Mammary epithelial cell (primary cell): ENCODE data around the gene BCAM.

Experiments used
- EZH2 ChIP-seq: IDR thresholded peaks from 2 replicates; pipeline ENCODE4 v1.6.1; 2012; ENCODE audit warnings: low read length, inconsistent platforms, borderline replicate concordance
- TF ChIP-seq, protein P1 (sequence below), 2 donors: IDR thresholded peaks in 1 of 2; conservative IDR thresholded peaks in 1 of 2; 2 replicates each; pipeline ENCODE4 v1.5.1; 2011 to 2012; ENCODE audit warnings: inconsistent platforms in 2 of 2, low read length in 2 of 2, mild to moderate bottlenecking in 2 of 2, control low read depth in 1 of 2, low read depth in 1 of 2; ENCODE audit not compliant: insufficient read depth in 1 of 2; ENCODE audit errors: extremely low read depth in 1 of 2

DNA sequence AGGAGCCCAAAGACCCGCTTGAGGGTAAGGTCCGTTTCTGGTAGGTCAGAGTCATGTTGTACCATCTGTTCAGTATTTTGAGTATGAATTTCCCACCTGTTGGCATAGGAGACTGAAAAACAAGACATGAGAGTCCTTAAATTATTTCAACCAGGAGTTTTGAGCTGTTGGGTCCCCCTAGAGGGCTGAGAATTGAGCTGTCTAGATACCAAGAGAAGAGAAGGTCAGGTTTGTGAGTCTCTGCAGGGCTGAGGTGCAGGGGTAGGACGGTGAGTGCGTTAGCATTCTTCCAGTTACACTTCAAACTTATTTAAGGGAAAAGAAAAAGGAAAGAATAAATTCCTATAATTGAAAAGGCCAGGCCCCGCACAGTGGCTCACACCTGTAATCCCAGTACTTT is 26.2 kb upstream of the BCAM start:
- TF ChIP-seq, protein P1, sequence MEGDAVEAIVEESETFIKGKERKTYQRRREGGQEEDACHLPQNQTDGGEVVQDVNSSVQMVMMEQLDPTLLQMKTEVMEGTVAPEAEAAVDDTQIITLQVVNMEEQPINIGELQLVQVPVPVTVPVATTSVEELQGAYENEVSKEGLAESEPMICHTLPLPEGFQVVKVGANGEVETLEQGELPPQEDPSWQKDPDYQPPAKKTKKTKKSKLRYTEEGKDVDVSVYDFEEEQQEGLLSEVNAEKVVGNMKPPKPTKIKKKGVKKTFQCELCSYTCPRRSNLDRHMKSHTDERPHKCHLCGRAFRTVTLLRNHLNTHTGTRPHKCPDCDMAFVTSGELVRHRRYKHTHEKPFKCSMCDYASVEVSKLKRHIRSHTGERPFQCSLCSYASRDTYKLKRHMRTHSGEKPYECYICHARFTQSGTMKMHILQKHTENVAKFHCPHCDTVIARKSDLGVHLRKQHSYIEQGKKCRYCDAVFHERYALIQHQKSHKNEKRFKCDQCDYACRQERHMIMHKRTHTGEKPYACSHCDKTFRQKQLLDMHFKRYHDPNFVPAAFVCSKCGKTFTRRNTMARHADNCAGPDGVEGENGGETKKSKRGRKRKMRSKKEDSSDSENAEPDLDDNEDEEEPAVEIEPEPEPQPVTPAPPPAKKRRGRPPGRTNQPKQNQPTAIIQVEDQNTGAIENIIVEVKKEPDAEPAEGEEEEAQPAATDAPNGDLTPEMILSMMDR (conservative IDR thresholded peaks at IDR 0.05 in 1 of 2, IDR thresholded peaks at IDR 0.05 in 1 of 2; ENCODE audit: extremely low read depth in 1 of 2, insufficient read depth in 1 of 2, low read depth in 1 of 2, low read length in 2 of 2) = no peak
- TF ChIP-seq EZH2 = no peak
